Stimulated activated CD4-positive, alpha-beta T cell treated with anti-CD3 and anti-CD28 coated beads, Interleukin-1b, Interleukin-23, amount 100 ng/mL, for 4 hours (primary cell): ENCODE measurements around the gene ETFA.

Experiments
- DNase-seq, 2 donors: peaks; one replicate each; pipeline ENCODE4 v3.0.0-alpha.2; 2020; ENCODE audit warnings: low read depth in 2 of 2

ETFA gene

GRCh38 chr15:76175442-76175841 is 135.8 kb downstream of the ETFA start:
- DNase-seq: no peak

- DNase-seq: no peak
Observed at GRCh38 chr15:76174654-76175053, 136.6 kb downstream of the ETFA start.

GRCh38 chr15:76173317-76173834 is 137.9 kb downstream of the ETFA start:
- DNase-seq: no peak

DNA sequence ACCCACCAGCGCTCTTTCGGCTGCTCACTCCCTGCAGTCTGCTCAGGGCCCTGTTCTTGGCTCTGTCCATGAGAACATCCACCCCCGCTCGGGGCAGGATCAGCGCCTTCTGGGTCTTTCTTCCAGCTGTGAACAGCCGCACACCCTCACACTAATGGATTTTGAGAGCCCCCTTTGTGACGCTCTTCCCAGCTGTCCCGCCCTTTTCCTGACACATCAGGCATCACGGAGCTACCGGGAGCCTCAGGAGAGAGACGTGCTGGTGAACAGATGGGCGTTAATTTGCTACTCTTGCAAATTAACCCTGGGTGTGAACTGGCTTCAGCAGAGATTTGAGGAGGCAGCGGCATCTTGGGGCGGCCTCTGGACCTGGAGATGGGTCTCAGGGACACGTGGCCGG is 138.5 kb downstream of the ETFA start:
- DNase-seq: no peak

DNA sequence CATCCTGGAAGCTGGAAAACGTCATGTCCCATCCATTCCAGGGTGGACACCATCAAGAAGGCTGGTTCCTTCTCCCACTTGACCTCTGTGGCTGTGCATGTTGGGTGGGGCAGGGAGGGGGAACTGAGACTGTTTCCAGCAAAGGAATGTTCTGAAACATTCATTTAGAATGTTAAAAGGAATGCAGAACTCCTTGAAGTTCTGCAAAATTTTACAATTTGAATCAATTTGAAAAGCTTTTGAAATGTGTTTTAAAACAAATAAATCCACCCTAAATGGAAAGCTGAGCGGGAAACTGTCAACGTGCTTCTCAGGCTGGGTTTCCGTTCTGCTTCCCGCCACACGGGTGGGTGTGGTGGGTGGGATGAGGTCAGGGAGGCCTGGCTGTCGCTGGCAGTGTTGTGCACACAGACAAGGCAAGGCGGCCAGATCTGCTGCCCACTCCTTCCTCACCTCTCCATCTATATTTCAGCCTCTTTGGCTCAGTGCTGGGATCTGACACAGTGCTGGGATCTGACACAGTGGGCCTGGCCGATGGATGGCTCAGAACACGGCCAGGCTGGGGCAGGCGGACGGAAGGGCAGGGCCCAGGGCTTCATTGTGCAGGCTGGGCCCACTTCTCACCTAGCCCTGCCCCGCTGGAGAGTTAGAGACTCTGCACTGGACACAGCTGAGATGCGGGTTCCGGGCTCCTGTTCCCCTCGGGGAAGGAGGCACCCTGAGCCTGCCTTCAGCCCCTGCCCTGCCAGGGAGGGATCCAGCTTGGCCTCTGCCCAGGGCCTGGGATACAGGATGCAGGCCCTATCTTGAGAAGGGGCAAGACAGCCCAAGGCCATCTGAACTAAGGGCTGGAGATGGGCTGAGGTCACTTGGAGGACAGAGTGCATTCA is 141.1 kb downstream of the ETFA start:
- DNase-seq: no peak

DNA sequence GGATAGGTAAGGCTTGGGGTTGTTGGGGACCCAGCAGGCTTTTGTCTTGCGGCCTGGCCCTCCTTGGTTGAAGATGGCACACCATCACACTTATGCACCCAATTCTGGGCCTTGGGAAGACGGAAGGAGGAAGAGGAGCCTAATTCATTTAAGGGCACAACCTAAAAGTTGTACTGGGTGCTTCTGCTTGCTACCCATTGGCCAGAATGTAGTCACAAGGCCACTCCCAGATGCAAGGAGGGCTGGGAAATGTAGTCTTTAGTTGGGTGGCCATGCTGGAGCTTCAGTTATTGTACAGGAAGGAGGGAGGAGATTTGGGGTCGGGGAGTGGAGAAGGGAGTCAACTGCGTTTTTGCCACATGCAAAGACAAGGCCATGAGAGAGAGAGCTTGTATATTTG is 142.3 kb downstream of the ETFA start:
- no peak for DNase-seq

- DNase-seq: no peak
Observed at GRCh38 chr15:76168237-76168984, 142.9 kb downstream of the ETFA start.

DNA sequence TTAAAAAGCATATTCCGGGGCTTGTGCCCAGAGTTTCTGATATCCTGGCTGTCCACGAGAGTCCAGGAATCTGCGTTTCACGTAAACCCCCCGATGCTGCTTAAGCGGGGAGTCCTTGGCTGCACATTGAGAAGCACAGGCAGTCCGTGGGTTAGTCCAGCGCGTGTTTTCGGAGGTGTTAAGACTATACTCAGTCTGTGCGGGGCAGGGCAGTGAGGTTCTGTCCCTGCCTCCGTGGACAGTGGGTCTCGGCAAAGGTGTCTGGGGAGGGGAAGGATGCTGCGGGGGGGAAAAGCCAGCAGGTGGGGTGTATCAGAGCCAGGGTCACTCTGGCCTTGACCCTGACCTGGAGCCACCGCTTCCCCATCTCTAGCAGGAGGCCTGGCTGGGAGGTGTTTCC is 145.3 kb downstream of the ETFA start:
- no peak for DNase-seq
